ENCODE data around the gene ARPC4.
"Not testable (repeated sequence)": the region's sequence is repeated elsewhere in the genome, so short reads cannot be mapped to it uniquely, and the experiment has no call there.

ARPC4 gene

DNA sequence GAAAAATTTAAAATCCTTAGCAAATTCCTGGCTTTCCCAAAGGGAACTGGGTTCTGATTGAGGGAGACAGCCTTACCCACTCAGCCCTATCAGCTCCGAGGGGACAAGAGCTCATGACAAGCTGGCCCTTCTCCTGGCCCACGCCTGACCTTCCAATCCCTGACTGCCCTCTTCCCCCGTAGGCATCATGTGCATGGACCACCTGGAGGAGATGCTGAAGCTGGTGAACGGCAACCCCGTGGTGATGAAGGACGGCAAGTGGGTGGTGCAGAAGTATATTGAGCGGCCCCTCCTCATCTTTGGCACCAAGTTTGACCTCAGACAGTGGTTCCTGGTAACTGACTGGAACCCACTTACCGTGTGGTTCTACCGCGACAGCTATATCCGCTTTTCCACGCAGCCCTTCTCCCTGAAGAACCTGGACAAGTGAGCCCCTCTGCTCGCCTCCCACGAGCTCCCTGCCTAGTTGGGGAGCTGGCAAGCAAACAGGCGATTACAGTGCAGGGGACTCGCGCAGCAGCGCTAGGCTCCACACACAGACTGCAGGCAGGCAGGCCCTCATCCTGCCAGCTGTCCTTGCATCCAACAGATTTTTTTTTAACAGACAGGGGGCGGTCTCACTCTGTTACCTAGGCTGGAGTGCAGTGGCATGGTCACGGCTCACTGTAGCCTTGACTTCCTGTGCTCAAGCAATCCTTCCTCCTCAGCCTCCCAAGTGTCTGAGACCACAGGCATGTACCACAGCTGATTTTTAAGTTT, 34.1 kb downstream of the ARPC4 start:
- DNase-seq = peak; percentile 37

DNA sequence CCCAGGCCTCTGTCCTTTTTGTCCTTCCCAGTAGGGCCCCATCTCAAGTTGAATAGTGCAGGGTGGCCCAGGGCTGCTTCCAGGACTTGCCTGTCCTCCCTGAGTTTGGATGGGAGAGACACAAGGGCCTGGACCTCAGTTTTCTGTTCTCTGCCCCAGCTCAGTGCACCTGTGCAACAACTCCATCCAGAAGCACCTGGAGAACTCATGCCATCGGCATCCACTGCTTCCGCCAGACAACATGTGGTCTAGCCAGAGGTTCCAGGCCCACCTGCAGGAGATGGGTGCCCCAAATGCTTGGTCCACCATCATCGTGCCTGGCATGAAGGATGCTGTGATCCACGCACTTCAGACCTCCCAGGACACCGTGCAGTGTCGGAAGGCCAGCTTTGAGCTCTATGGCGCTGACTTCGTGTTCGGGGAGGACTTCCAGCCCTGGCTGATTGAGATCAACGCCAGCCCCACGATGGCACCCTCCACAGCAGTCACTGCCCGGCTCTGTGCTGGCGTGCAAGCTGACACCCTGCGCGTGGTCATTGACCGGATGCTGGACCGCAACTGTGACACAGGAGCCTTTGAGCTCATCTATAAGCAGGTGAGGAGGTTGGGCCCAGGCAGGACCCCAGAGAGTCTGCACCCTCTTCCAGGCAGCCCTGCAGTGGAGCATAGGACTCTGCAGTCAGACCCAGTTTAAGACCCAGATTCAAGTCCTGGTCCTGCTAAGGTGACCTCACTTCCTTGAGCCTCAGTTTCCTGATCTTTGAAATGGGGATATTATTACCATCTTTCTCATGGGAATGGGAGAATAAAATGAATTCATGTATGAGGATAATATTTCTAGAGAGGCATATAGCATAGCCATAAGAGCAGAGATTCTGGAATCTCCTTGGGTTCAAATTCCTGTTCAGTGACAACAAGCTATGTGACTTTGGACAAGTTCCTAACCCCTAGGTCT, 36.2 kb downstream of the ARPC4 start:
- no peak for DNase-seq

DNA sequence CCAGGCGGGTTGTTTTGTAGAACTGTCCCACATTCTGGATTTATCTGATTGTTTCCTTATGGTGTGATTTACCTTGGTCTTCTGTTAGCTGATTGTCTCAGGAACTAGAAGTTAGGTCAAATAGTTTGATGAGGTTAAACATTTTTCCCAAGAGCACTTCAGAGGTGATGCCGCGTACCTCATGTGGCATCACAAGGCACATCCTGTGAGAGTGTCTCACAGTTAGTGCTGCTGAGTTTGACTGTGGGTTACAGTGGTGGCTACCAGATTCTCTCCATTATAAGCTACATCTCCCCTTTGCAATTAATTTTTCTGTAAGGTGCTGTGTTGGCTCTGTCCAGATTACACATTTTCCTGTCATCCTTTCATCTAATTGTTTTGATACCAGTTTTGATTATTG, 38.4 kb downstream of the ARPC4 start:
- DNase-seq = no peak

DNA sequence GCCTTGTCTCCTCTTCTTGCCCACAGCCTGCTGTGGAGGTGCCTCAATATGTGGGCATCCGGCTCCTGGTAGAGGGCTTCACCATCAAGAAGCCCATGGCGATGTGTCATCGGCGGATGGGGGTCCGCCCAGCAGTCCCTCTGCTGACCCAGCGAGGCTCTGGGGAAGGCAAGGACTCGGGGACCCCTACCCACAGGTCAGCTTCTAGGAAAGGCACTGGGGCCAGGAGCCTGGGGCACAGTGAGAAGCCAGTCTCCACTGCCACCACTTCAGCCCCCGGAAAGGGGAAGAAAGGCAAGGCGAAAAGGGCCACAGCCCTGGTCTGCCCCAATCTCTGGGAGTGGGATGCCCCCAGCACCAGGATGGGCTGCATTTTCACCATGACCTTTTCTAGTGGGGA, 40.2 kb downstream of the ARPC4 start:
- DNase-seq = no peak

DNA sequence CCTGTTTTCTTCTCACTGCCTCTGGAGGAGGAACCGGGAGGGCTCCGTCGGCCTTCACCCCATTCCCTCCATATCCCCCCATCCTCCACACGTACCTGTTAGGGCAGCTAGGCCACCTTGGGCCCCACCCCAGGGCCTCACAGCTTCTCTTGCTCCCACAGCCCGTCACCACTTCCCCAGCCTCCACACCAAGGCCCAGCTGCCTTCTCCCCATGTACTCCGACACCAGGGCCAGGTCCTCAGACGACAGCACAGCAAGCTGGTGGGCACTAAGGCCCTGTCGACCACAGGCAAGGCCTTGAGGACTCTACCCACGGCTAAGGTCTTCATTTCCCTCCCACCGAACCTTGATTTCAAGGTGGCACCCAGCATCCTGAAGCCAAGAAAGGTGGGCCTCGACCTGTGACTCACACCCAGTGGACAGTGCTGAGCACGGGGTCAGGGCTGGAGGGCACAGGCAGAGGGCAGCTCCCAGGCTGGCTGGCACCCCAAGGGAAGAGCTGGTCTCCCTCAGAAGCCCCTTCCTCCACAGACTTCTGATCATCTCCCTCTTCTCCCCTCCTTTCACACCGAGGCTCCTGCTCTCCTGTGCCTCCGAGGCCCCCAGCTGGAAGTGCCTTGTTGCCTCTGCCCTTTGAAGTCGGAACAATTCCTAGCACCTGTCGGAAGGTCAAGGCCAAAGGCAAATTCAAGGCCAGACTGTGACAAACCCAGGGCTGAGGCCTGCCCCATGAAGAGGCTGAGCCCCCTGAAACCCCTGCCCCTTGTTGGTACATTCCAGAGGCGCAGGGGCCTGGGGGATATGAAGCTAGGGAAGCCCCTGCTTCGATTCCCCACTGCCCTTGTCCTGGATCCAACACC, 41.9 kb downstream of the ARPC4 start:
- no peak for DNase-seq

DNA sequence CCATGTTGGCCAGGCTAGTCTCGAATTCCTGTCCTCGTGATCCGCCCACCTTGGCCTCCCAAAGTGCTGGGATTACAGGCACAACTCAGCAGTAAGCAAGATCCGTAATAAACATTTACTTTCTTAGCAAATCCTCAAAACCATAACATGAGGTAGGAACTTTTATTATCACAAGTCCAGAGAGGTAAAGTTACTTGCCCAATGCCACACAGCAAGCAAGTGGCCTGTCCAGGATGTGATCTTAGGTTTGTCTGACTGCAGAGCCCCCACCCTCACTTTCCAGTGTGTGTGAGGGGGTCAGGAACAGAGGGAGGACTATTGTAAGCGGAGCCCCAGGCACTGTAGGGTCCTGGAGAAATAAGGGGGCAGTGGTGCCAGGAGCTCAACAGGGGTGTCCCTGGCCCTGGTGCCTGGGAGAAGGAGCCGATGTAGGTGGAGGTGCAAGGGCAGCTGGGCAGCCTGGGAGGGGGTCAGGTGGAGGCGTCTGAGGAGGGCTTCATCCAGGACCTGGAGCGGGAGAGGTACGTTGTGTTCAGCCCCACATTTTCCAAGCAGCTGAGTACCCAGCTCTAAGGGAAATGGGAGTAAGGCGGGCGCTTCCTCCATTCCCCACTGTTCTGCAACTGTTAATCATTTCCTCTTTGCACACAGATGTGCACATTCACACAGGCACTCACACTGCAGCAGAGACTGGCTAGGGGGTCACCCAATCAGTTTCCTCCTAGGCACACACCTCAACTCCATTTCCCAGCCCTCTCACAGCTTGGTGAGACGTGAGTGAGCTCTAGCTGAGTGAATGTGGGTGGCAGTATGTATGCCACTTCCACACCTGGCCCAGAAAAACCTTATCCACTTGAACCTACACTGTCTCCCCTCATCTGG, 45.1 kb downstream of the ARPC4 start:
- DNase-seq = no peak

DNA sequence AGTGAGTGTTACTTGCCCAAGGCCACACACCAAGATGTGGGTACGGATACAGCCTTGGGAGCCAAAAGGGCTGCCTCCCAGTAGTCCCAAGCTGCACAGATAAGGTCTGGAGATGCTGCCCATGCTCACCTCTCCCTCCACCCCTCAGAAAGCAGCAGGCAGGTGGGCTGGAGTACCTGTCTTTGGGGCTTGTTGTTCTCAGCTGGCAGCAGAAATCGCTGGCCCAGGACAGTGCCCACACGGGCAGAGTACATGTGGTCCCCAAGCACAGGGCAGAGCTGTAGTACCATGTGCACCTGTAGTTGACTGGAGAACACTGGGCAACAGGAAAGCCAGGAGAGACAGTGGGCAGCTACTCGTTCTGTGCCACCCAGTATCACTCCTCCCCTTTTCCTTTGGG, 46.0 kb downstream of the ARPC4 start:
- no peak for DNase-seq

DNA sequence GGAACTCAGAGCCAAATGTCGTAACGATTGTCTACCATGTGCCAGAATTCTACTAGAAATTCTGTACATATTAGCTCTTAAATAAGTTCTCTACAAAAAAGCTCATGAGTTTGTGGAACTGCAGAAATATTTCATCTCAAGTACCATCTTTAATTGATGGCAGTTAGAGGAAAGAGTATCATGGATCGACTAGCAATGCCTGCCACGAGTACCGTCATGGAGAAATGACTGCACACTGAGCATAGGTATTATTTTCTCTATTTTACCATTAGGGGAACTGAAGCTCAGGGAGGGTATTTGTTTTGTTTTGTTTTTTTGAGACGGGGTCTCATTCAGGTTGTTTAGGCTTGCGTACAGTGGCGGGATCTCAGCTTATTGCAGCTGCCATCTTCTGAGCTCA, 48.1 kb downstream of the ARPC4 start:
- DNase-seq = no peak

DNA sequence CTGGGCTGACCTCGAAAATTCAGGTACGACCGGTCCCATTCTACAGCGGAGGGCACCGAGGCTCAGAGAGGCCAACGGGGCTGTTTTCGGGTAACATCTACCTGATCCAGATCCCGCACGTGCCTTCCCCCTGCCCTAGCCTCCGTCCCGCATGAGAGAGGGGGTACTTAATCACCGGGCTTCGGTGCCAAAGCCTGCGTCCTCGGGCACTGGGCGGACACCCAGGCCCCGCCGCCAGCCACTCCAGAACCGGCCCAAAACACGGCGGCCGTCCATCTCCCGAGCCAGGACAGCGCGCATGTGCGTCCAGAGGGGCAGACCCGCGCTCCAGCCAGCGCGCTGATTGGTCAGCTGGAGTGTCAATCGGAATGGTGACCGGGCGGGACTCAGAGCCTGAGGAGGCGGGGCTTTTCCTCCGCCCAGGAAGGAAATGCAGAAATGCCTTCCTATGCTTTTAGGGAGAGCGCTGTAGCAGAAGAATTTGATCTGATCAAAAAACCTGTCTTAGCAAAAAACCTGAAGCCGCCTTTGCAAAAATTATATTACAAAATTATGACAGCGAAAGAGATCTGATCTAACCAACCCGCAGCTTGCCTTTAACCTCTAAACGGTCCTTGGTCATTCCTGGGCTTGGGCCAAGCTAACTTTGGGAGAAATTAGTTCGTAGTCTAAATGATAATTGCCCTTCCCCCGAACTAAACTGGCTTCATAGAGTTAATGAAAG, 51.0 kb downstream of the ARPC4 start, which contains the start of gene RPUSD3:
RPUSD3 (minus strand) TSS at position 294 of the 724 bp plus-strand sequence; CDS start at position 276, 18 bp downstream.
- DNase-seq = peak; percentile 92

DNA sequence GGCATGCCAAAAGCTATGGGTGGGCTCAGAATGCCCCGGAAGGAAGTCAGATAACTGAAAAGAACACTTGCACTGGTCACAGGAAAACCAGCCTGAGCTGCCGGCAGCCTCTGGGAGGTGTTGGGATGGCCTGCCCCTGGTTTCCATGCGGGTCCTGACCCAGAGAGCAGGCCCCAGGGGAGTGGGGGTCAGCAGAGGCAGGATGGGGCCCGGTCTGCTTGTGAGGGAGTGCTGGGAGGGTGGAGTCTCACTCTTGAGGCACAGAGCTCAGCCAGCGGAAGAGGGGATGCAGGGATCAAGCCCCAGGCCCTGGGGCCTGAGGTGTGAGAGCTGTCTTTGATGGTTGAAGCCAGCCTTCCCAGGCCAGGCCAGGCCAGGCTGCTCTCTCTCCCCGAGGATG, 53.3 kb downstream of the ARPC4 start:
- DNase-seq = no peak

DNA sequence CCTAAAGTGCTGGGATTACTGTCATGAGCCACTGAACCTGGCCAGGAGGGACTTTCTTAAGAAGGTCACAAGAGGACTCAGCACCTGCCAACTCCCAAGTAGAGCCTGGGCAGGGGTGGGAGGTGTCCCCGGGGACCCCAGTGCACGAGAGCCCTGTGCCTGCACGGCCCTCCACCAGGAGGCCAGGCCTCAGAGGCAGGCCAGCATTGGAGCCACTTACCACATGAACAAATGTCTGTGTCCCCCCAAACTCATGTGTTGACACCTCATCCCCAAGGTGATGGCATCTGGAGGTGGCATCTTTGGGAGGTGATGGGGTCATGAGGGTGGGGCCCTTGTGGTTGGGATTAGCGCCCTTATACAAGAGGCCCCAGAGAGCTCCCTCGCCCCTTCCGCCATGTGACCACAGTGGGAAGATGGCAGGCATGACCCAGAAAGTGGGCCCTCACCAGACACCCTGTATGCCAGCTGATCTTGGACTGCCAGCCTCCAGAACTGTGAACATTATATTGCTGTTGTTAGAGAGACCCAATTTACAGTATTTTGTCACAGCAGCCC, 54.1 kb downstream of the ARPC4 start:
- no peak for DNase-seq

DNA sequence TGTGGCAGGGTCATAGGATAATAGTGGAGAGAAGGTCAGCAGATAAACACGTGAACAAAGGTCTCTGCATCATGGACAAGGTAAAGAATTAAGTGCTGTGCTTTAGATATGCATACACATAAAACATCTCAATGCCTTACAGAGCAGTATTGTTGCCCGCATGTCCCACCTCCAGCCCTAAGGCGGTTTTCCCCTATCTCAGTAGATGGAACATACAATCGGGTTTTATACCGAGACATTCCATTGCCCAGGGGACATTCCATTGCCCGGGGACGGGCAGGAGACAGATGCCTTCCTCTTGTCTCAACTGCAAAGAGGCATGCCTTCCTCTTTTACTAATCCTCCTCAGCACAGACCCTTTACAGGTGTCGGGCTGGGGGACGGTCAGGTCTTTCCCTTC, 55.0 kb downstream of the ARPC4 start:
- not testable (repeated sequence) for DNase-seq

DNA sequence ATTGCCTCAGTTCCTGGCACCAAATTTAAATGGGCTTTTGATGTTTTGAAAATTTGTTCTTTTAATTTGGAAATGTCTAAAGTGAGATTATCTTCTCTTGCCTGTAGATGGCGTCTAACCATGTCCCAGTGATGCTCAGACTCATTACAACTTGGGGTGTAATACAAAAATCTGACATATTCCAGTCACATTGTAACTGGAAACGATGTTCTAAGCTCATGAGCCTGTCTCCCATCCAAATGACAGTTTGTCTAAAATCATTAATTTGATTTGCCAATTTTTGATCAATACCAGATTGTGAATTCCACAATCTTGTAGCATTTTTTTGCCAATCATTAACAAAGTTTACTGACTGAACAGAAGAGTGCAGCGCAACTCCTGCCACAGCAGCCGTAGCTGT, 56.0 kb downstream of the ARPC4 start:
- not testable (repeated sequence) for DNase-seq

DNA sequence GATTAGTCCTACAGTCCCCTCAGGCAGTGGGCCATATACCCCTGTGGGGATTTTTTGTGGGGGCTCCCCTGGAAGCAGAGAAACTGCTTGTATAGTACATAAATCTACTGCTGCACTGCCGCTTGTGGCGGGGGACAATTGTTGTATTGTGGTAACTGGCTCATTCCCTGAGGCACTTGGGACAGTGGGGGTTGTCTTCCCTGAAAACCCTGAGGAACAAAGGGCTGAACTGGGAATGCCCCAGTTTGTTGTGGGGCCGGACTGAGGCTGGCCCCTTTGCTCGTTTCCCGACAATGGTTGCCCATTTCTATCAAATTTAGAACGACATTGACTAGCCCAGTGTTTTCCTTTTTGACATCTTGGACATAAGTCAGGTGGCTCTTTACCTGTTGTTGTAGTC, 58.5 kb downstream of the ARPC4 start:
- DNase-seq = not testable (repeated sequence)

DNA sequence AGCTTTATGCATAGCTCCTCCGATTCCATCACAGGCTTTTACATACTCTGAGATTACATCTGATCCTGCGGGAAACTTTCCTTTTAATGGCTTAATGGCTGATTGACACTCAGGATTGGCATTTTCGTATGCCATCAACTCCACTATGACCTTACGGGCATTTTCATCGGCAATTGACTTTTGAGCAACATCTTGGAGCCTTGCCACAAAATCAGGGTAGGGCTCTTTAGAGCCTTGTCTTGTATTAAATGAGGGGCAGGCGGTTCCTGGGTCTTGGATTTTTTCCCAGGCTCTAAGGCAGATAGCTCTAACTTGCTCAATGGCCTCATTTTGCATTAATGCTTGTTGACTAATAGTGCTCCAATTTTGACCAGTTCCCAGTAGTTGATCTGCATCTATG, 59.0 kb downstream of the ARPC4 start:
- DNase-seq = not testable (repeated sequence)

DNA sequence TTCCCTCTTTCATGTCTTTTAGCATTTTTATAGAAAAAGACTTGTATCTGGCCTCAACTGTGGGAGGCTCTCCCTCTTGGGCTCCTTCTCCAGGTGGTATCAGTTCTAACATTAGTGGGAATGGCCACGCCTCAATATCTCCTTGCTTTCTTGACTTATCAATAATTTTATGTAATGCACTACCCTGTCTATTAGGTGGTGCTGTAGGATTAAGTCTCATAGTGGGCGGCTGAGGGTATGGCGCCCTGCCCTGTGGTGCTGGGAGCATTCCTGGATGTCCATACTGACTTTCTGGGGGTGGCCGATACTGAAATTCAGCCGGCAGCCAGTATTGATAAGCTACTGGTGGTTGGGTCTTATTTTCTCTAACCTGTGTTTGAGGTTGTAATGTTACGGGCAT, 59.6 kb downstream of the ARPC4 start:
- no peak for DNase-seq

DNA sequence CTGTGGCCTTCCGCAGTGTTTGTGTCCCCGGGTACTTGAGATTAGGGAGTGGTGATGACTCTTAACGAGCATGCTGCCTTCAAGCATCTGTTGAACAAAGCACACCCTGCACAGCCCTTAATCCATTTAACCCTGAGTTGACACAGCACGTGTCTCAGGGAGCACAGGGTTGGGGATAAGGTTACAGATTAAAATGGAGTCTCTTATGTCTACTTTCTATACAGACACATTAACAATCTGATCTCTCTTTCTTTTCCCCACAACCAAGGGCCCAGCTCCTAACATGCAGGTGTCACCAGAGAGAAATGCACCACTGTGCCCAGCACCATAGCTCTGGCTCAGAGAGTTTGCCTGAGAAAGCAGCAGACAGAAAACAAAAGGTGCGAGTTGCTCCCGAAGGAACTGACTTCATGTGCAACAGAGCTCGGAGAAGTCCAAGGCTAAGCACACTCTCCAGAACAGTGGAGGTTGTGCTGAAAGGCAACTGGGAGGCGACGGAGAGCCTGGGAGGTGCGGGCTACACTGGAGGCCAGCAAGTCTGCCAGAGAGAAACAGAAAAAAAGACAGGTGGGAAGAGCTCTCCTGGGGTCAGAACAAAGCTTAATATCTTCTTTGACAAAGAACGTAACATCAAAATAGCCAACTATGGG, 61.5 kb downstream of the ARPC4 start:
- DNase-seq = peak; percentile 49

DNA sequence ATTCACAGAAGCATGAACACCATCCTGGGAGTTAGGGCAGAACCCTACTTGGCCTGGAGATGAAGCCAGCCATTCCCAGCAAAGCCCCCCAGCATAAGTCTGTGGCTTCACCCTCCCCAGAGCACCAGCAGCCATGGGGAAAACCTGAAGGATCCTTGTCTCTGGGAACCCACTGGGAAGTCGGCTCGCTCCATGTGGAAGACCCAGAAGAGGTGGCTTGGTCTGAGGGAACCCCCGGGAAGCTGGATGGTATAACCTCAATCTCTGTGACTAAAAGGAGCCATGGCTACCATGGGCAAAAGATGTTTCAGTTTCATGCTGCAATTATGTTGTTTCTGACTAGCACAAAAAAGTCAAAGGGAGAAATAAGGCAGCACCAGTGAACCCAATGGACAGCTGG, 62.7 kb downstream of the ARPC4 start:
- no peak for DNase-seq

Data from NCI-H2029 (cell line).